H9 (cell line): ENCODE measurements around the gene GAPDH. TPM values are rescaled to one million over a fixed set of nuclear protein-coding genes. Genes with fewer than 3 reads are reported as not detected.
A peak's percentile ranks its signal among the peaks of the same experiment; 100 is the strongest.

Experiments used
- DNase-seq: peaks from one replicate; pipeline ENCODE4 v3.0.0-alpha.2; 2017
- H2AFZ ChIP-seq: one replicate; pipeline ENCODE4 v1.6.1; 2013; ENCODE audit warnings: mild to moderate bottlenecking, low read length, control low read depth, moderate library complexity
- H2AK5ac ChIP-seq: 2 replicates; pipeline ENCODE4 v1.6.1; 2013; ENCODE audit warnings: low read length, control low read depth, mixed read lengths; ENCODE audit not compliant: insufficient read length
- H2BK120ac ChIP-seq: one replicate; pipeline ENCODE4 v1.6.1; 2013; ENCODE audit warnings: low read depth, mild to moderate bottlenecking, low read length, control low read depth, inconsistent platforms; ENCODE audit not compliant: poor library complexity, severe bottlenecking
- H2BK12ac ChIP-seq: 2 replicates; pipeline ENCODE4 v1.6.1; 2013; ENCODE audit warnings: low read length, control low read depth, mixed read lengths, low read depth; ENCODE audit not compliant: insufficient read length
- H2BK15ac ChIP-seq: 2 replicates; pipeline ENCODE4 v1.6.1; 2013; ENCODE audit warnings: low read depth, low read length, control low read depth
- H2BK20ac ChIP-seq: one replicate; pipeline ENCODE4 v1.6.1; 2013; ENCODE audit warnings: low read depth, mild to moderate bottlenecking, low read length, control low read depth, inconsistent platforms; ENCODE audit not compliant: poor library complexity, severe bottlenecking
- H2BK5ac ChIP-seq: 2 replicates; pipeline ENCODE4 v1.6.1; 2013; ENCODE audit warnings: low read length, control low read depth, mixed read lengths; ENCODE audit not compliant: insufficient read length
- H3K14ac ChIP-seq: 2 replicates; pipeline ENCODE4 v1.6.1; 2013; ENCODE audit warnings: low read length, control low read depth; ENCODE audit not compliant: insufficient read depth
- H3K18ac ChIP-seq: 2 replicates; pipeline ENCODE4 v1.6.1; 2013; ENCODE audit warnings: low read depth, mild to moderate bottlenecking, mixed read lengths, low read length, control low read depth; ENCODE audit not compliant: insufficient read length
- H3K23ac ChIP-seq: 2 replicates; pipeline ENCODE4 v1.6.1; 2013; ENCODE audit warnings: low read length, control low read depth, mixed read lengths, low read depth; ENCODE audit not compliant: insufficient read length
- H3K23me2 ChIP-seq: 2 replicates; pipeline ENCODE4 v1.6.1; 2013; ENCODE audit warnings: low read depth, mild to moderate bottlenecking, mixed read lengths, low read length, control low read depth; ENCODE audit not compliant: insufficient read length, poor library complexity, severe bottlenecking
- H3K27ac ChIP-seq: 2 replicates; pipeline ENCODE4 v1.5.1; 2013; ENCODE audit warnings: low read length, control low read depth, mixed read lengths, low read depth; ENCODE audit not compliant: insufficient read length
- H3K27me3 ChIP-seq: 2 replicates; pipeline ENCODE4 v1.6.1; 2013; ENCODE audit warnings: low read length, control low read depth, inconsistent platforms; ENCODE audit not compliant: insufficient read depth
- H3K4ac ChIP-seq: 2 replicates; pipeline ENCODE4 v1.6.1; 2013; ENCODE audit warnings: low read depth, mild to moderate bottlenecking, control low read depth, inconsistent platforms, low read length, moderate library complexity
- H3K4me1 ChIP-seq: 2 replicates; pipeline ENCODE4 v1.6.1; 2013; ENCODE audit warnings: low read length, control low read depth, inconsistent platforms; ENCODE audit not compliant: insufficient read depth
- H3K4me2 ChIP-seq: 2 replicates; pipeline ENCODE4 v1.6.1; 2013; ENCODE audit warnings: low read length, control low read depth, mixed read lengths; ENCODE audit not compliant: insufficient read length, insufficient read depth
- H3K56ac ChIP-seq: 2 replicates; pipeline ENCODE4 v1.6.1; 2013; ENCODE audit warnings: low read depth, mild to moderate bottlenecking, mixed read lengths, low read length, control low read depth; ENCODE audit not compliant: insufficient read length
- H3K79me1 ChIP-seq: 2 replicates; pipeline ENCODE4 v1.6.1; 2013; ENCODE audit warnings: low read depth, mild to moderate bottlenecking, moderate library complexity, low read length, control low read depth, inconsistent platforms; ENCODE audit not compliant: insufficient read depth, poor library complexity, severe bottlenecking
- H3K79me2 ChIP-seq: 2 replicates; pipeline ENCODE4 v1.6.1; 2013; ENCODE audit warnings: low read length, control low read depth, inconsistent platforms; ENCODE audit not compliant: insufficient read depth
- H3K9ac ChIP-seq: 2 replicates; pipeline ENCODE4 v1.6.1; 2013; ENCODE audit warnings: low read length, control low read depth, mixed read lengths; ENCODE audit not compliant: insufficient read length; ENCODE audit errors: extremely low read depth
- H3K9me3 ChIP-seq: one replicate; pipeline ENCODE4 v1.6.1; 2013; ENCODE audit warnings: low read depth, low read length, inconsistent platforms; ENCODE audit not compliant: control insufficient read depth
- H3T11ph ChIP-seq: one replicate; pipeline ENCODE4 v1.6.1; 2013; ENCODE audit warnings: mild to moderate bottlenecking, low read length, control low read depth, inconsistent platforms
- H4K20me1 ChIP-seq: one replicate; pipeline ENCODE4 v1.6.1; 2013; ENCODE audit not compliant: control insufficient read depth, insufficient read length, insufficient read depth
- H4K5ac ChIP-seq: 2 replicates; pipeline ENCODE4 v1.6.1; 2013; ENCODE audit warnings: low read depth, mild to moderate bottlenecking, mixed read lengths, low read length, control low read depth; ENCODE audit not compliant: insufficient read length
- H4K8ac ChIP-seq: replicated peaks from 2 replicates; pipeline ENCODE4 v1.6.1; 2013; ENCODE audit warnings: low read length, control low read depth, mixed read lengths, low read depth; ENCODE audit not compliant: insufficient read length
- H4K91ac ChIP-seq: 2 replicates; pipeline ENCODE4 v1.6.1; 2013; ENCODE audit warnings: low read depth, mild to moderate bottlenecking, moderate library complexity, mixed read lengths, low read length, control low read depth; ENCODE audit not compliant: insufficient read length
- H3K27ac Mint-ChIP-seq, 3 experiments: 2 replicates in 2 of 3; 3 replicates in 1 of 3; pipeline ENCODE4 v1.8.0; 2020 to 2021; ENCODE audit warnings: mixed read lengths in 3 of 3, mild to moderate bottlenecking in 1 of 3, moderate library complexity in 1 of 3
- H3K27me3 Mint-ChIP-seq: 2 replicates; pipeline ENCODE4 v1.8.0; 2021; ENCODE audit warnings: low read depth, mild to moderate bottlenecking, moderate library complexity, mixed read lengths
- H3K36me3 Mint-ChIP-seq, 3 experiments: 2 replicates in 2 of 3; 3 replicates in 1 of 3; pipeline ENCODE4 v1.8.0; 2020 to 2021; ENCODE audit warnings: low read depth in 3 of 3, mixed read lengths in 3 of 3; ENCODE audit not compliant: insufficient read depth in 1 of 3
- H3K4me1 Mint-ChIP-seq, 2 experiments: 2 replicates each; pipeline ENCODE4 v1.8.0; 2020; ENCODE audit warnings: mixed read lengths in 2 of 2
- H3K4me3 Mint-ChIP-seq, 2 experiments: 2 replicates in 1 of 2; 3 replicates in 1 of 2; pipeline ENCODE4 v1.8.0; 2020 to 2021; ENCODE audit warnings: mild to moderate bottlenecking in 2 of 2, mixed read lengths in 2 of 2, moderate library complexity in 1 of 2
- H3K9me3 Mint-ChIP-seq, 2 experiments: 2 replicates in 1 of 2; 3 replicates in 1 of 2; pipeline ENCODE4 v1.8.0; 2020; ENCODE audit warnings: mild to moderate bottlenecking in 2 of 2, mixed read lengths in 2 of 2, moderate library complexity in 1 of 2
- WGBS: extraction: QIAGEN DNeasy Blood & Tissue Kit; methylation state at CpG from one replicate; pipeline ENCODE4 v1.1.7; 2013; ENCODE audit warnings: missing lambda C conversion rate, low lambda C conversion rate, mixed read lengths; ENCODE audit not compliant: insufficient read length; ENCODE audit errors: extremely low coverage; 5-methylcytosine and 5-hydroxymethylcytosine counted together
- total RNA-seq: library from RNA; stranded (reverse); gene quantifications from 2 replicates; pipeline ENCODE4 v1.2.1, GENCODE V29; 2021
- TF ChIP-seq, protein P1 (sequence below): fragments of 200-600 bp; sonication (generic); conservative IDR thresholded peaks from 3 replicates; pipeline ENCODE4 v1.8.0; 2021; ENCODE audit warnings: antibody characterized with exemption, mild to moderate bottlenecking

The GAPDH gene
- total RNA-seq, 1 experiment from 2014 or later = 4,581 TPM

DNA sequence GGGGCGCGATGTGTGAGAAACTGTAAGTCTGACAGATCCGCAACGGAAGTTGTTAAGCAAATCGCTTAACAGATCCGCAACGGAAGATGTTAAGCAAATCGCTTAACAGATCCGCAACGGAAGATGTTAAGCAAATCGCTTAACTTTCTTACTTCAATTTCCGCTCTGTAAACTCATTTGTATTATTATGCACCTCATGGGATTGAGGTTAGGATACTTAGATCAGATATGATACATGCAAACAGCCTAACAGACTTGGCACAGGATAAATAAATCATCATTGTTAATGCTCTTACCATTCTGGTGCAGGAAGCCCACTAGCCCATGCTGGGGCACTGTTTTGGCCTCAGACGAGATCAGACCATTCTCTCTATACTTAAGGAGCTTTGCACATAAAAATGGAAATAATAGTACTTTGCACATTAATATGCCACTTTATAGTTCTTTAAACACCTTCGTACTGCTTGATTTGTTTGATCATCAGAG, 40.0 kb upstream of the GAPDH start:
- peak overlapping the region; percentile 90 to 91 for H3K4me3 Mint-ChIP-seq
- Histone ChIP-seq H3K56ac (no peak overlapping the region), H4K91ac (no peak overlapping the region), H3K79me1 (peaks cover 8% of the 10 kb centered on the region), H3K9me3 (no peaks in the 10 kb centered on the region), H2AK5ac (no peak overlapping the region), H3K14ac (no peak overlapping the region; the same call in 1 of the 2 replicates), H3K9ac (peak overlapping the region; percentile 72), H4K8ac (no peak overlapping the region), H3K23ac (no peak overlapping the region), H3K27ac (peak overlapping the region; percentile 59), H3K4me2 (peak overlapping the region; percentile 100), H2BK20ac (no peak overlapping the region), H3K4ac (no peak overlapping the region; the same call in 1 of the 2 replicates), H2BK15ac (no peak overlapping the region), H4K20me1 (no peaks in the 10 kb centered on the region), H2BK120ac (no peak overlapping the region), H2AFZ (no peak overlapping the region), H3K23me2 (peaks cover 9% of the 10 kb centered on the region), H3K4me1 (0 out of 2 replicates have a peak, but pooled peaks cover 2% of the 10 kb centered on the region), H3K27me3 (no peaks in the 10 kb centered on the region), H3T11ph (no peak overlapping the region), H3K18ac (peak overlapping the region; percentile 86), H4K5ac (no peak overlapping the region), H3K79me2 (peaks cover 4% of the 10 kb centered on the region; the same call in 1 of the 2 replicates), H2BK12ac (no peak overlapping the region), H2BK5ac (no peak overlapping the region)
- DNase-seq = no peak
- WGBS = no CpG with 5 or more reads among the region's 14 CpGs
- peaks cover 20 to 23% of the 10 kb centered on the region in 2 experiments for H3K4me1 Mint-ChIP-seq
- TF ChIP-seq, protein P1, sequence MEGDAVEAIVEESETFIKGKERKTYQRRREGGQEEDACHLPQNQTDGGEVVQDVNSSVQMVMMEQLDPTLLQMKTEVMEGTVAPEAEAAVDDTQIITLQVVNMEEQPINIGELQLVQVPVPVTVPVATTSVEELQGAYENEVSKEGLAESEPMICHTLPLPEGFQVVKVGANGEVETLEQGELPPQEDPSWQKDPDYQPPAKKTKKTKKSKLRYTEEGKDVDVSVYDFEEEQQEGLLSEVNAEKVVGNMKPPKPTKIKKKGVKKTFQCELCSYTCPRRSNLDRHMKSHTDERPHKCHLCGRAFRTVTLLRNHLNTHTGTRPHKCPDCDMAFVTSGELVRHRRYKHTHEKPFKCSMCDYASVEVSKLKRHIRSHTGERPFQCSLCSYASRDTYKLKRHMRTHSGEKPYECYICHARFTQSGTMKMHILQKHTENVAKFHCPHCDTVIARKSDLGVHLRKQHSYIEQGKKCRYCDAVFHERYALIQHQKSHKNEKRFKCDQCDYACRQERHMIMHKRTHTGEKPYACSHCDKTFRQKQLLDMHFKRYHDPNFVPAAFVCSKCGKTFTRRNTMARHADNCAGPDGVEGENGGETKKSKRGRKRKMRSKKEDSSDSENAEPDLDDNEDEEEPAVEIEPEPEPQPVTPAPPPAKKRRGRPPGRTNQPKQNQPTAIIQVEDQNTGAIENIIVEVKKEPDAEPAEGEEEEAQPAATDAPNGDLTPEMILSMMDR = 0 out of 3 replicates have a peak, but pooled peaks have one; percentile 11
- H3K27me3 Mint-ChIP-seq = no peaks in the 10 kb centered on the region
- H3K9me3 Mint-ChIP-seq = no peaks in the 10 kb centered on the region
- peak overlapping the region; percentile 95 to 99 (median 97) for H3K27ac Mint-ChIP-seq
- H3K36me3 Mint-ChIP-seq = peaks cover 25 to 51% (median 47%) of the 10 kb centered on the region in 3 experiments
